AG09319 (cell line): ENCODE data around the gene ANXA5.

Experiments used
- DNase-seq: peaks from one replicate; pipeline ENCODE4 v3.0.0-alpha.2; 2010; ENCODE audit warnings: low read depth; ENCODE audit errors: extremely low read depth
- CTCF ChIP-seq: IDR thresholded peaks from 2 replicates; pipeline ENCODE4 v1.5.1; 2011; ENCODE audit warnings: low read depth, mild to moderate bottlenecking, inconsistent platforms, low read length, moderate library complexity

Gene ANXA5

GRCh38 chr4:121690001-121690400 is 6.8 kb downstream of the ANXA5 start:
- TF ChIP-seq CTCF: no peak
- DNase-seq: no peak

GRCh38 chr4:121688701-121689100 is 8.1 kb downstream of the ANXA5 start:
- TF ChIP-seq CTCF: no peak
- DNase-seq: no peak

GRCh38 chr4:121688261-121688660 is 8.5 kb downstream of the ANXA5 start:
- TF ChIP-seq CTCF: no peak
- no peak for DNase-seq

GRCh38 chr4:121686255-121686654 is 10.5 kb downstream of the ANXA5 start:
- DNase-seq: no peak

GRCh38 chr4:121685257-121685656 is 11.5 kb downstream of the ANXA5 start:
- DNase-seq: no peak
- no peak for TF ChIP-seq CTCF

More at GRCh38 chr4:121686255-121686654, 10.5 kb downstream of the ANXA5 start:
- TF ChIP-seq CTCF: no peak

- TF ChIP-seq CTCF: no peak
- DNase-seq: no peak
Observed at GRCh38 chr4:121684561-121684960, 12.2 kb downstream of the ANXA5 start.

- no peak for TF ChIP-seq CTCF
- no peak for DNase-seq
Observed at GRCh38 chr4:121684016-121684415, 12.8 kb downstream of the ANXA5 start.

- no peak for DNase-seq
- no peak for TF ChIP-seq CTCF
Observed at GRCh38 chr4:121680571-121680970, 16.2 kb downstream of the ANXA5 start.
